GM12873 (cell line): ENCODE data around the gene TRIP12.

Source experiments
- TF ChIP-seq, protein P1 (sequence below): IDR thresholded peaks from 2 replicates; pipeline ENCODE4 v1.5.1; 2012; ENCODE audit warnings: low read depth, mild to moderate bottlenecking, moderate library complexity, low read length, control low read depth; ENCODE audit not compliant: insufficient read depth; ENCODE audit errors: missing control alignments

TRIP12 gene

DNA sequence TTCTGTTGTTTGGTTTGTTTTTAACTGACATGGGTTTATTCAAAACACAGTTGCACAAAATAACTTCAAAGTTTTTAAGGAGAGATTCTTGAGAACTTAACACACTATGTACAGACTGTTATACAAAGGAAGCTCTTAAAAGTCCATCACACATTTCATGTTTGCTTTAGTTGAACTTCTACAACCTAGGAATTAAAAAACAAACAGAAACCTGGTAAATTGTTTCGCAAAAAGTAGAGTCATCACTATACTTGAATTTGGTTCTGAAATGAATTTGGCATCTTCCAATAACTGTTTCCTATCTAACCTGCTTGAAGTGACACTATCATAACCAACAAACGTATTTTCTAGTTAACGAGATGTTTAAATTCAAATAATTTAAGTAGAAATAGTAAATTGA, 21.8 kb downstream of the TRIP12 start:
- TF ChIP-seq, protein P1, sequence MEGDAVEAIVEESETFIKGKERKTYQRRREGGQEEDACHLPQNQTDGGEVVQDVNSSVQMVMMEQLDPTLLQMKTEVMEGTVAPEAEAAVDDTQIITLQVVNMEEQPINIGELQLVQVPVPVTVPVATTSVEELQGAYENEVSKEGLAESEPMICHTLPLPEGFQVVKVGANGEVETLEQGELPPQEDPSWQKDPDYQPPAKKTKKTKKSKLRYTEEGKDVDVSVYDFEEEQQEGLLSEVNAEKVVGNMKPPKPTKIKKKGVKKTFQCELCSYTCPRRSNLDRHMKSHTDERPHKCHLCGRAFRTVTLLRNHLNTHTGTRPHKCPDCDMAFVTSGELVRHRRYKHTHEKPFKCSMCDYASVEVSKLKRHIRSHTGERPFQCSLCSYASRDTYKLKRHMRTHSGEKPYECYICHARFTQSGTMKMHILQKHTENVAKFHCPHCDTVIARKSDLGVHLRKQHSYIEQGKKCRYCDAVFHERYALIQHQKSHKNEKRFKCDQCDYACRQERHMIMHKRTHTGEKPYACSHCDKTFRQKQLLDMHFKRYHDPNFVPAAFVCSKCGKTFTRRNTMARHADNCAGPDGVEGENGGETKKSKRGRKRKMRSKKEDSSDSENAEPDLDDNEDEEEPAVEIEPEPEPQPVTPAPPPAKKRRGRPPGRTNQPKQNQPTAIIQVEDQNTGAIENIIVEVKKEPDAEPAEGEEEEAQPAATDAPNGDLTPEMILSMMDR: no peak

DNA sequence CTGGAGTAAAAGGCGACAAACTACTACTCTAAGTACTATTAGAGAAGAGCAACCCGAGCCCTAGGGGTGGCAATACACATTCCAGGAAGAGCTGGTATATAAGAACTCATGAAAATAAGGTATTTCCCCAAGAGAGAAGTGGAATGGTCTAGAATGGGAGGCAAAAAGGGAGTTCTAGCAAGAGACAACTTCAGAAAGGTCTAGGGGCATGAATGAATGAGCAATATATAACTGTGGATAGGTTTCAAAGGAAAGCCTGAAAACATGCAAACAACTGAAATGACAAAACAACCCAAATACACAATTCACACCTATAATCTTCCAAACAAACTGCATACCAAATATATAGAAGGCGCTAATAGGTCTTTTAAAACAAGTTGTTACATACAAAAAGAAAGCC, 22.2 kb downstream of the TRIP12 start:
- TF ChIP-seq, protein P1: no peak

GRCh38 chr2:229896857-229897256, 25.0 kb downstream of the TRIP12 start:
- TF ChIP-seq, protein P1: no peak

- TF ChIP-seq, protein P1: no peak
These were observed 32.8 kb downstream of the TRIP12 start for GRCh38 chr2:229889023-229889422.

DNA sequence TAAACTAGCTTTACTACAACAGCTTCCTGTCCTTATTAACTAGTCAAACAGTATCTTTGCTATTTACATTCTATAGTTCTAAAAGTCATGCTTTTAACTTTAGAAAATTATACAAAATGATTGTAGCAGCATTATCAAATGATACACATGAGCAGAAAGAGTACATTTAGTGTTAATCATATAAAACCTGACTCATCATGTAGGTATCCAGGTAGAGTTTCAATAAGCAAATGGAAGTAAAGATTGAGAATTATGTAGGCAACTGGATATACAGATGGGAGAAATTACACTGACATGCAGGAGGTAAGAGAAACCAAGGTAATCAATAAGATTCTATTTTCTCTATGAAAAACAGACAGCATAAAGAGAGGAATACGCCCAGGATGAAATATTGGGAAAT, 33.8 kb downstream of the TRIP12 start:
- TF ChIP-seq, protein P1: no peak

DNA sequence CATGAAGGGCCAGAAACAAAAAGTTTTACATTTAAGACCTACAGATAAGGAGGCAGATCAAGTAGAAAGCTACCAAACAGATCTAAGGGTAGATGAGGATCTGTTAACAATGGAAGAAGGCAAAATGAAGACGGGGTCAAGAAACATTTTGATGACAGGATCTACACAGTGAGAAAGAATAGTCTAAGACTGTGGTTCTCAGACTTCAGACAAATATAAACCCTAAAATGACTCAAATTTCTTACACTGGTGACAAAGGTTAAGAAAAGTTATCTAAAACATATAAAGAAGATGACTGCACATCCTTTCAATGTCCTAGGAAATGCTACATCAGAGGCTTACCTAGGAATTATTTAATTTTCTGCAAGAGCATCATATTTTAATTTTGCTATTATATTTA, 34.4 kb downstream of the TRIP12 start:
- TF ChIP-seq, protein P1: no peak

DNA sequence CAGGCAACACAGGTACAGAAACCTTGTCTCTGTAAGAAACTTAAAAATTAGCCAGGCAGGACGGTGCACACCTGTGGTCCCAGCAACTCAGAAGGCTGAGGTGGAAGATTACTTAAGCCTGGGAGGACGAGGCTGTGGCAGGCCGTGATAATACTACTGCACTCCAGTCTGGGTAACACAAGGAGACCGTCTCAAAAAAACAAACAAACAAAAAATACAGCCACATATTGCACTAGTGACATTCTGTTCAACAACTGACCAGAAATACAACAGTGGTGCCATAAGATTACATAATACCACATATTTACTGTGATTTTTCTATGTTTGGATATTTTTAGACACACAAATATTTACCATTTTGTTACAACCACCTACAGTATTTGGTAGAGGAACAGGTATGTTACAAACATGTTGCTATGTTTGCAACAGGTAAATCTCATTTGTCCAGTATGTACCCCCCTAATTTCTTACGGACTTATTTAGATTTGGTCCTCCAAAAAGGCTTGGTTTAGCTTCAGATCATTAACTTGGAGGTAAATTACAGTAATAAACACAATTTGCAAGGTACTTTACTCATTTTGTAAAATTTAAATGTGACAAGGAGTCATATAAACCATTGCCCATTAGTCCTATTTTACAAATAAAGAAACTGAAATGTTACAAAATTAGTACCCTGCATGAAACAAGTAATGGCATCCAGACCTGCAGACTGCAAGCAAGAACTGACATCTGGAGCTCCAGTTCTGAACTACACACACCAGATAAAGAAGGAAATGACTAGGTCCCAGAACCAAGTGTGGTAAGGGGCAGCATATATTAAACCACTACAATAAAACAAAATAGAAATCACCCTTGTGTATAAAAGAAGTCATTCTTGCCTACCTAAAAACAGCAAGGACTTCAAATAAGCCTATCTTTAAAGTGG, 36.8 kb downstream of the TRIP12 start:
- TF ChIP-seq, protein P1: no peak
